Nucleus accumbens (tissue), 56 donors: ENCODE data around the gene PNPLA7.
A peak's percentile ranks its signal among the peaks of the same experiment; 100 is the strongest.
"Not testable (repeated sequence)": the region's sequence is repeated elsewhere in the genome, so short reads cannot be mapped to it uniquely, and the experiment has no call there.

Experiments used
- DNase-seq, 56 donors: peaks; one replicate each; lab custom pipeline; 2025; lab: John Stamatoyannopoulos, UW

The PNPLA7 gene

DNA sequence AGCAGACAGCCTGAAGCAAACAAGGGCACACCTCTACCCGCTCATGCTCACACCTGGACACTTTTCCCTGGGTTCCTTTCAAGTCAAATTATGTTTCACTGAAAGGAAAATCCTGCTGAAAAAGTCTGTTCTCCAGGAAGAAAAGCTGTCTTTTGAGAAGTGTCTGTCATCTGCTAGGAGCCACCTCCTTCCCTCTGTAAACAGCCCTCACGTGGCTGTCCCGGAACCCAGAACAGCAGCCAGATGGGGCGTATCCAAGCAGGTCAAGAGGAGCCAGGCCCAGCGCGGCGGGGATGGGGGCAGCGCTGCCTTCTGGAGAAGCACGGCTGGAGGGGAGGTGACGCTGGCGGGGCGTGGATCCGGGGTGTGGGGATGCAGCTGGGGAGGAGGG, at the start of gene PNPLA7:
PNPLA7 (minus strand) TSS at position 172 of the 391 bp plus-strand sequence. CDS start 205 bp downstream, outside the sequence.
- peak in 55 of 56 donors; percentile 26 to 92 (median 76) for DNase-seq

- no peak for DNase-seq
Observed at GRCh38 chr9:137598943-137599342, 48.7 kb upstream of the PNPLA7 start.

DNA sequence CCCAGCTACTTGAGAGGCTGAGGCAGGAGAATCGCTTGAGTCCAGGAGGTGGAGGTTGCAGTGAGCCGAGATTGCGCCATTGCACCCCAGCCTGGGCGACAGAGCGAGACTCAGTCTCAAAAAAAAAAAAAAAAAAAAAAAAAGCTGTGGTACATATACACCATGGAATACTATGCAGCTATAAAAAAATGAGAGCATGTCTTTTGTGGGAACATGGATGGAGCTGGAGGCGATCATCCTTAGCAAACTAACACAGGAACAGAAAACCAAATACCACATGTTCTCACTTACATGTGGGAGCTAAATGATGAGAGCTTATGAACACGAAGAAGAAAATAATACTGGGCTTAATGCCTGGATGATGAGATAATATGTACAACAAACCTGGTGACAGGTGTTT, 46.4 kb upstream of the PNPLA7 start:
- not testable (repeated sequence) for DNase-seq

- peak in 3 of 56 donors; percentile 19 to 27 (median 24) for DNase-seq
Observed at GRCh38 chr9:137593176-137593575, 43.0 kb upstream of the PNPLA7 start.

GRCh38 chr9:137592767-137593166, 42.6 kb upstream of the PNPLA7 start:
- peak in 7 of 56 donors; percentile 12 to 54 (median 21) for DNase-seq

GRCh38 chr9:137590469-137591383, 40.5 kb upstream of the PNPLA7 start, which contains the start of gene ZMYND19:
Gene ZMYND19 (minus strand): TSS chr9:137590512. CDS start chr9:137590263, 249 bp downstream.
- DNase-seq = peak in 52 of 56 donors; percentile 24 to 88 (median 70)

DNA sequence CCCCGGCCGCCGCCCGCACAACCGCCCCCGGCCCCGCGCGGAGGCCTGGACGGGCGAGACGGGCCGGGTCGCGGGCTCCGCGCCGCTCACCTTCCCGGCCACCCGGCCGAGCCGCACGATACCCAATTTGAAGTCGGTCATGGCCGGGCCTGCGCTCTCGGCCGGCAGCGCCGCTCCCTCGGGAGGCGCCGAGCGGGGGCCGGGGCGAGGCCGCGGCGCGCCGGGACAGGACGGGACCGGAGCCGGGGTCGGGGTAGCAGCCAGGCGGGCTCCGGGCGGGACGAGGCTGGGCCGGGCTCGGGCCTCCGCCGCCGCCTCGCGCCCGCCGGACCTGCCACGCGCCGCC, 39.9 kb upstream of the PNPLA7 start:
- no peak for DNase-seq

GRCh38 chr9:137589441-137590122, 39.4 kb upstream of the PNPLA7 start:
- no peak for DNase-seq

GRCh38 chr9:137588891-137589290, 38.7 kb upstream of the PNPLA7 start:
- DNase-seq = no peak

DNA sequence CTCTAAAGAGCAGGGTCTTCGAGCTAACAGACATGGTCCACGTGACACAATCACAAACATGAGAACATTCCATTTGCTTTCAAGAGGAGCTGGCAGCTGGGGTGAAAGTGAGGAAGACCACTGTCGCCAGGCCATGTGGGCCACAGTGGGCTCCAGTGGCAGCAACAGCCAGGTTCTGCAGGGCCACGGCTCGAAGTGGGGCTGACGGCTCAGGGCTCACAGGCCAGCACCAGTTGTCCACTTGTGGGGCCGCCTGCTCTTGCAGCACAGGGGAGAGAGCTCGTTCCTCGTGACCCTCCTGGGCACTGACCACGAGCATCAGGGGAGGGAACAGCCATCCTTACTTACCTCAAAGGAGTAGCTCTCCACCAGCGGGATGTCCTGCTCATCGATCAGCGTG, 38.1 kb upstream of the PNPLA7 start:
- no peak for DNase-seq

DNA sequence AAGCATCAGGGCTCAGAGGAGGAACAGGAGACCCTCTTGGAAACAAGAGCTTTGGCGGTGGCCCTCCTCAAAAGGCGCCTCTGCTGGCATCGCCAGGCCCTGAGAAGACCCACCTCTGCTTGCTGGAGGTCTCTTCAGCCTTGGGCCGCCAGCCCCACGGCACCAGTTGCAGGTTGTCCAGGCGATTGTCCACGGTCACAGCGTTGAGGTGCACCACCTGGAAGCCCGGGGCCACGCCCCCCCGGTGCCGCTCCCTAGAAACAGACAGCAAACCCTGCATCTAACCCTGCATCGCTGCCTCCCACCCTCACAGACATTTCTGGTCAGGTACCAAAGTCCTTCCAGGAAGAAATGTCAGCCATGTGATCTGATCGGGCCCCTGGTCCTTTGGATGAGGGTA, 36.7 kb upstream of the PNPLA7 start:
- no peak for DNase-seq

GRCh38 chr9:137583957-137584356, 33.8 kb upstream of the PNPLA7 start:
- no peak for DNase-seq

- DNase-seq = no peak
Observed at GRCh38 chr9:137583347-137583746, 33.1 kb upstream of the PNPLA7 start.

DNA sequence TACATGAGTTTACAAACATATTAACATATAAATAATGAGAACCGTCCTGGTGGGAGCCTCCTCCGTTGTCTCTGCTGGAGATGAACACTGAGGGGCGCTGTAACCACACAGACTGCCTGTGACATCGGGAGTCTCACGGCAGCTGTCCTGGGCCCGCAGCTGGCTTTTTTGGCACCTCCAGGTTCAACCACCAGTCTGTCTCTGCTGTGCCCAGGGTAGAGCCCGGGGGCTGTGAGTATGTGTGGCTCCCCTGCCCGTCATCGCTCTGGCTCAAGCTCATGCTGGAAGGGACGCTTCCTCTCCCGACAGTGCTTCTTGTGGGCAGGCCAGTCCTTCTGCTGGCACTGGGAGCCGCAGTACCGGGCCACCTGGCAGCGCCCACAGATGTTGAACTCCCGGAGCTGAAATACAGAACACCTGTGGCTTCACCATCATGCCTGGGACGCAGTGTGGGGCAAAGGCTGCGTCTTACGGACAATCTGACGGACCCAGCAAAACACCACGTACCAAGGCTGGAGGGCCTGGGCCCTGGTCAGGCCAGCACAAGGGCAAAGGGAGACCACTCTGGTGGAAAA, 32.2 kb upstream of the PNPLA7 start:
- DNase-seq = no peak

- DNase-seq = no peak
Observed at GRCh38 chr9:137581361-137582285, 31.4 kb upstream of the PNPLA7 start.

- DNase-seq = no peak
Observed at GRCh38 chr9:137580954-137581322, 30.7 kb upstream of the PNPLA7 start.

- DNase-seq = no peak
Observed at GRCh38 chr9:137580209-137580953, 30.2 kb upstream of the PNPLA7 start.

DNA sequence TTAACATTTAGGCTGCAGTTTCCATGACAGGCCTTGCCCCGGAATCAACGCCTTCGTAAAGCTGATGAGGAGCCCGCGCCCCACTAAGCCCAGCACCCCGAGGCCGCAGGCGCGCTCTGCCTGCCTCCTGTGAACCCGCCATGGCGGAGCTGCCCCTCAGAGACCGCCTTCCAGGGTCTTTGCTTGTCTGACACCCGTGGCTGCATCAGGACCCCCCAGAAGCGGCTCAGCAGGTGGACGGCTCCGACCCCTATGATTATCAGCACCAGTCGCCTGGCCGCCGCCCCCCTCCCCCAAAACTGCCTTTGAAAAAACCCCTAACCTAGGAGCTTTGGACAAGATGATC, 29.0 kb upstream of the PNPLA7 start:
- DNase-seq = peak in 1 of 56 donors; percentile 46

DNA sequence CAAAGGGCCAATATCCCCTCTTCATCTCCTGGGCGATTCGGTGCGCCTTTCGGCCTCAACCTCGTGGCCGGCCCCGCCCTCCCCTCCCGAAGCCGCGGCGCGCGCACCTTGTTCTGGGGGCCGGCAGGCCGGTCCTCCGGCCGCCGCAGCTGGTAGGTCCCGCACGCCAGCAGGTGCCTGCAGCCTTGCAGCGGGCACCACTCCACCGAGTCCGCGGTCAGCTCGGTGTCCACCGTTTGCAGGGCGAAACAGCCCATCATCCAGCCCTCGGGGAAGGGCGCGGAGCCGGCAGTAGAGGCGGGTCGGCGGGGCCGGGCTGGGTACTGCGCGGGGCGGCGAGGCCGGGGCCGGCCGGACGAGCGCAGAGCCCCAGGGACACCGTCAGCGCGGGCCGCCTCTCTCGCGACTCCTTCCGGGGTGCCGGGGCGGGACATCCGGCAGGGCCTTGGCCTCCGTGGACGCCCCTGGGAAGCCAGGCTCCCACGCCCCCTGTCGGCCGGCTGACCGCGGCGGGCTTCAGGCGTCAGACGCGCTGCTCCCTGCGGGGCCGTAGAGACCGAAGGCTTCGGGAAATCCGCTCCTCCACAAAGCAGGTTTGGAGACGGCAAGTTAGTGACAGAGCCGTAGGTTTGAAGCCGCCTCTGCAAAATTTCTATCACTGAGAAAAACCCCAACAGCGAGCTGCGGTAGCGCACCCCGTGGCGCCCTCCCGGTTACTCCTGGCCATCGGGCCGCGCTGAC, 28.5 kb upstream of the PNPLA7 start, which contains the start of gene DPH7:
DPH7 (minus strand) TSS at position 408 of the 741 bp plus-strand sequence; CDS start at position 260, 148 bp downstream.
- peak; percentile 37 to 98 (median 89) for DNase-seq
